Neutrophil (primary cell): Measurements from ENCODE around the gene ZNF534.
"Not testable (repeated sequence)": the region's sequence is repeated elsewhere in the genome, so short reads cannot be mapped to it uniquely, and the experiment has no call there.

ENCODE experiments used
- H3K27ac ChIP-seq: fragments of 200-600 bp; sonication (generic); 2 replicates; pipeline ENCODE4 v1.5.1; 2016; ENCODE audit warnings: mild to moderate bottlenecking, moderate library complexity
- H3K27me3 ChIP-seq: fragments of 200-600 bp; sonication (generic); 2 replicates; pipeline ENCODE4 v1.6.0; 2016; ENCODE audit warnings: mild to moderate bottlenecking
- H3K36me3 ChIP-seq: fragments of 200-600 bp; sonication (generic); 2 replicates; pipeline ENCODE4 v1.5.1; 2017
- H3K4me1 ChIP-seq, 2 experiments: fragments of 200-600 bp in 1 of 2; sonication (generic) in 1 of 2; 1 replicate in 1 of 2; 2 replicates in 1 of 2; pipeline versions ENCODE4 v1.5.1 to v1.6.1; 2013 to 2016; ENCODE audit warnings: low read depth in 1 of 2, low read length in 1 of 2, mild to moderate bottlenecking in 1 of 2, moderate library complexity in 1 of 2; ENCODE audit not compliant: control insufficient read depth in 1 of 2, insufficient read depth in 1 of 2
- H3K4me3 ChIP-seq, 2 experiments: fragments of 200-600 bp in 1 of 2; sonication (generic) in 1 of 2; 1 replicate in 1 of 2; 2 replicates in 1 of 2; pipeline ENCODE4 v1.5.1; 2013 to 2016; ENCODE audit warnings: low read depth in 1 of 2, low read length in 1 of 2, mild to moderate bottlenecking in 1 of 2, moderate library complexity in 1 of 2
- H3K9me3 ChIP-seq: fragments of 200-600 bp; sonication (generic); 2 replicates; pipeline ENCODE4 v1.5.1; 2016
- TF ChIP-seq, protein P1 (sequence below): fragments of 200-600 bp; sonication (generic); IDR thresholded peaks from 2 replicates; pipeline ENCODE4 v1.5.1; 2016; ENCODE audit warnings: antibody characterized with exemption

Gene ZNF534

DNA sequence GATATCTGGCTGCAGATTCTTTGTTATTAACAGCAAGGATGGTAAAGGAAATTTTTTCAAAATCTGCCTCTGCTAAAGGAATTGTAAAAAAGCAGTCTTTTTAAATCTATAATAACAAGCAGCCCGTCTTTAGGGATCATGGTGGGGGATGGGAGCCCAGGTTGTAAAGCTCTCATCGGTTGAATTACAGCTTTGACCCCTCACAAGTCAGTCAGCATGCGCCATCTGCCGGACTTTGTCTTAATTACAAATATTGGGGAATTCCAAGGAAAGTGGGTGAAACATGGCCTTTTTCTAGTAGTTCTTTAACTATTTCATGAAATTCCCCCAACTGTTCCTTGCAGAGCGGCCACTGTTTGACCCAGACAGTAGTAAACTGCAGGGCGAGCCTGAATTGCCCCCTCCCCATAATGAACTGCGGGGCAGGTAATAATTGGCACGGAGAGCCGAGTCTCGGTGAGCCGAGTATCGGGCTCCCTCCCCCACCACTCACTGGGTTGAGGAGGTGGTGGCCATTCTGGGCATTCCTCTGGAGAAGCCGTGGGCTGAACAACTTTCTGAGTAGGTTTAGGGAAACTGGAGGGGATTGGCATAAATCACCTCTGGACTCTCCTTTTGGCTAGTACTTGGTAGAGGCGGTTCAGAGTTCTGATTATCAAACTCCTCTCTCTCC is 36.0 kb downstream of the ZNF534 start:
- no peaks in the 10 kb centered on the region for H3K36me3 ChIP-seq
- no peak overlapping the region for H3K27ac ChIP-seq
- peaks cover 20% of the 10 kb centered on the region for H3K9me3 ChIP-seq
- H3K4me3 ChIP-seq, result no peak overlapping the region
- H3K4me1 ChIP-seq, result no peaks in the 10 kb centered on the region
- H3K27me3 ChIP-seq, result no peaks in the 10 kb centered on the region
- TF ChIP-seq, protein P1, sequence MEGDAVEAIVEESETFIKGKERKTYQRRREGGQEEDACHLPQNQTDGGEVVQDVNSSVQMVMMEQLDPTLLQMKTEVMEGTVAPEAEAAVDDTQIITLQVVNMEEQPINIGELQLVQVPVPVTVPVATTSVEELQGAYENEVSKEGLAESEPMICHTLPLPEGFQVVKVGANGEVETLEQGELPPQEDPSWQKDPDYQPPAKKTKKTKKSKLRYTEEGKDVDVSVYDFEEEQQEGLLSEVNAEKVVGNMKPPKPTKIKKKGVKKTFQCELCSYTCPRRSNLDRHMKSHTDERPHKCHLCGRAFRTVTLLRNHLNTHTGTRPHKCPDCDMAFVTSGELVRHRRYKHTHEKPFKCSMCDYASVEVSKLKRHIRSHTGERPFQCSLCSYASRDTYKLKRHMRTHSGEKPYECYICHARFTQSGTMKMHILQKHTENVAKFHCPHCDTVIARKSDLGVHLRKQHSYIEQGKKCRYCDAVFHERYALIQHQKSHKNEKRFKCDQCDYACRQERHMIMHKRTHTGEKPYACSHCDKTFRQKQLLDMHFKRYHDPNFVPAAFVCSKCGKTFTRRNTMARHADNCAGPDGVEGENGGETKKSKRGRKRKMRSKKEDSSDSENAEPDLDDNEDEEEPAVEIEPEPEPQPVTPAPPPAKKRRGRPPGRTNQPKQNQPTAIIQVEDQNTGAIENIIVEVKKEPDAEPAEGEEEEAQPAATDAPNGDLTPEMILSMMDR, result no peak

DNA sequence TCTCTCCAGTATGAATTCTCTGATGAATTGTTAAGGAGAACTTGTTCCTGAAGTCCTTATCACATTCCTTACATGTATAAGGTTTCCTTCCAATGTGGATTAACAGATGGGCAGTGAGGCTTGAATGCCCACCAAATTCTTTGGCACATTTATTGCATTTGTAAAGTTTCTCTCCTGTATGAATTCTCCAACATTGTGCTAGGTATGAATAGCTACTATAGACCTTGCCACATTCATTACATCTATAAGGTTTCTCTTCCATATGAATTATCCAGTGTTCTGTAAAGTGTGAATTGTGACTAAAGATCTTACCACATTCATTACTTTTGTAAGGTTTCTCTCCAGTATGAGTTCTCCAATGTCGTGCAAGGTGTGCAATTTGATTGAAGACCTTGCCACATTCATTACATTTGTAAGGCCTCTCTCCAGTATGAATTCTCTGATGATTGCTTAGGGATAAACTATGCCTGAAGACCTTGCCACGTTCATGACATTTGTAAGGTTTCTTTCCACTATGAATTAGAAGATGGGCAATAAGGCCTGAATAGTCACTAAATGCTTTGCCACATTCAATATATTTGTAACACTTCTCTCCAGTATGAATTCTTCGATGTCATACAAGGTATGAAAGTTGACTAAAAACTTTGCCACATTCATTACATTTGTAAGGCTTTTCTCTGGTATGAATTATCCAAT is 44.9 kb downstream of the ZNF534 start:
- Histone ChIP-seq H3K9me3 (peaks cover 84% of the 10 kb centered on the region), H3K27me3 (no peaks in the 10 kb centered on the region), H3K36me3 (no peaks in the 10 kb centered on the region), H3K4me1 (no peaks in the 10 kb centered on the region), H3K27ac (no peak overlapping the region), H3K4me3 (no peak overlapping the region)
- TF ChIP-seq, protein P1, result no peak

DNA sequence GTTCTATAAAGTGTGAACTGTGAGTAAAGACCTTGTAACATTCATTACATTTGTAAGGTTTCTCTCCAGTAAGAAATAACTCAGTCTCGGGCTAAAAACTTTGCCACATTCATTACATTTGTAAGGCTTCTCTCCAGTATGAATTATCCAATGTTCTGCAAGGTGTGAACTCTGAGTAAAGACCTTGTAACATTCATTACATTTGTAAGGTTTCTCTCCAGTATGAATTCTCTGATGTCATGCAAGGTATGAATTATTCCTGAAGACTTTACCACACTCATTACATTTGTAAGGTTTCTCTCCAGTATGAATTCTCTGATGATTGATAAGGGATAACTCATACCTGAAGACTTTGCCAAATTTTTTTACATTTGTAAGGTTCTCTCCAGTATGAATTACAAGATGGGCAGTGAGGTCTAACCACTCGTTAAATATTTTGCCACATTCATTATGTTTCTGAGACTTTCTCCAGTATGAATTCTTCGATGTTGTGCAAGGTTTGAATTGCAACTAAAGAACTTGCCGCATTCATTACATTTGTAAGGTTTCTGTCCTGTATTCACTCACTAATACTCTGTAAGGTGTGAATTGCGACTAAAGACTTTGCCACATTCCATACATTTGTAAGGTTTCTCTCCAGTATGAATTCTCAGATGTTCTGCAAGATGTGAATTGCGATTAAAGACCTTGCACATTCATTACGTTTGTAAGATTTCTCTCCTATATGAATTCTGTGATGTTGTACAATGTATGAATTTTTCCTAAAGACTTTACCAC is 45.6 kb downstream of the ZNF534 start:
- TF ChIP-seq, protein P1, result no peak
- peaks cover 81% of the 10 kb centered on the region for H3K9me3 ChIP-seq
- no peaks in the 10 kb centered on the region for H3K27me3 ChIP-seq

DNA sequence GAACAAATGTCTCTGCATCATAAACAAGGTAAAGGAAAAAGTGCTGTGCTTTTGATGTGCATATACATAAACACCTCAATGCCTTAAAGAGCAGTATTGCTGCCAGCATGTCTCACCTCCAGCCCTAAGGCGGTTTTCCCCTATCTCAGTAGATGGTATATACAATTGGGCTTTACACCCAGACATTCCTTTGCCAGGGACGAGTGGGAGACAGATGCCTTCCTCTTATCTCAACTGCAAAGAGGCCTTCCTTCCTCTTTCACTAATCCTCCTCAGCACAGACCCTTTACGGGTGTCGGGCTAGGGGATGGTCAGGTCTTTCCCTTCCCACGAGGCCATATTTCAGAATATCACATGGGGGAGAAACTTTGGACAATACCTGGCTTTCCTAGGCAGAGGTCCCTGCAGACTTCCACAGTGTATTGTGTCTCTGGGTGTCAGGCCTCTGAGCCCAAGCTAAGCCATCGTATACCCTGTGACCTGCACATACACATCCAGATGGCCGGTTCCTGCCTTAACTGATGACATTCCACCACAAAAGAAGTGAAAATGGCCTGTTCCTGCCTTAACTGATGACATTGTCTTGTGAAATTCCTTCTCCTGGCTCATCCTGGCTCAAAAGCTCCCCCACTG is 55.3 kb downstream of the ZNF534 start:
- peaks cover 25% of the 10 kb centered on the region for H3K9me3 ChIP-seq
- not testable (repeated sequence) for H3K4me3 ChIP-seq, H3K27ac ChIP-seq, H3K4me1 ChIP-seq, H3K36me3 ChIP-seq, H3K27me3 ChIP-seq

More for the DNA sequence above, 45.6 kb downstream of the ZNF534 start:
- Histone ChIP-seq H3K36me3 (no peaks in the 10 kb centered on the region), H3K4me1 (no peaks in the 10 kb centered on the region), H3K27ac (no peak overlapping the region), H3K4me3 (no peak overlapping the region)

- H3K4me1 ChIP-seq, H3K4me3 ChIP-seq, H3K27ac ChIP-seq, H3K27me3 ChIP-seq, H3K36me3 ChIP-seq: not testable (repeated sequence)
- H3K9me3 ChIP-seq, result peaks cover 19% of the 10 kb centered on the region
Measured at GRCh38 chr19:52485064-52485463, 56.1 kb downstream of the ZNF534 start.

- not testable (repeated sequence) for H3K4me1 ChIP-seq, H3K27me3 ChIP-seq, H3K27ac ChIP-seq, H3K4me3 ChIP-seq, H3K36me3 ChIP-seq
- peaks cover 17% of the 10 kb centered on the region for H3K9me3 ChIP-seq
Measured at GRCh38 chr19:52485561-52486240, 56.8 kb downstream of the ZNF534 start.
